Lower leg skin (tissue), 3 donors: ENCODE measurements around the gene MED17.

Experiments used
- POLR2A ChIP-seq, 2 donors: fragments of 450-650 bp; IDR thresholded peaks; one replicate each; pipeline ENCODE4 v1.6.1; 2016 to 2017; ENCODE audit warnings: antibody characterized with exemption in 2 of 2, mild to moderate bottlenecking in 1 of 2, moderate library complexity in 1 of 2
- TF ChIP-seq, protein P1 (sequence below), 3 donors: fragments of 450-650 bp; IDR thresholded peaks; one replicate each; pipeline ENCODE4 v1.5.1; 2016; ENCODE audit warnings: antibody characterized with exemption in 3 of 3, mild to moderate bottlenecking in 3 of 3, moderate library complexity in 2 of 3

GRCh38 chr11:93734427-93735222, 49.5 kb upstream of the MED17 start:
- TF ChIP-seq, protein P1, sequence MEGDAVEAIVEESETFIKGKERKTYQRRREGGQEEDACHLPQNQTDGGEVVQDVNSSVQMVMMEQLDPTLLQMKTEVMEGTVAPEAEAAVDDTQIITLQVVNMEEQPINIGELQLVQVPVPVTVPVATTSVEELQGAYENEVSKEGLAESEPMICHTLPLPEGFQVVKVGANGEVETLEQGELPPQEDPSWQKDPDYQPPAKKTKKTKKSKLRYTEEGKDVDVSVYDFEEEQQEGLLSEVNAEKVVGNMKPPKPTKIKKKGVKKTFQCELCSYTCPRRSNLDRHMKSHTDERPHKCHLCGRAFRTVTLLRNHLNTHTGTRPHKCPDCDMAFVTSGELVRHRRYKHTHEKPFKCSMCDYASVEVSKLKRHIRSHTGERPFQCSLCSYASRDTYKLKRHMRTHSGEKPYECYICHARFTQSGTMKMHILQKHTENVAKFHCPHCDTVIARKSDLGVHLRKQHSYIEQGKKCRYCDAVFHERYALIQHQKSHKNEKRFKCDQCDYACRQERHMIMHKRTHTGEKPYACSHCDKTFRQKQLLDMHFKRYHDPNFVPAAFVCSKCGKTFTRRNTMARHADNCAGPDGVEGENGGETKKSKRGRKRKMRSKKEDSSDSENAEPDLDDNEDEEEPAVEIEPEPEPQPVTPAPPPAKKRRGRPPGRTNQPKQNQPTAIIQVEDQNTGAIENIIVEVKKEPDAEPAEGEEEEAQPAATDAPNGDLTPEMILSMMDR (IDR thresholded peaks at IDR 0.05) = no peak
- no peak for TF ChIP-seq POLR2A (IDR thresholded peaks at IDR 0.05)
